Endothelial cell (in vitro differentiated cells): ENCODE measurements around the gene TAB2. TPM values are rescaled to one million over a fixed set of nuclear protein-coding genes. Genes with fewer than 3 reads are reported as not detected.
A peak's percentile ranks its signal among the peaks of the same experiment; 100 is the strongest.
"Not testable (repeated sequence)": the region's sequence is repeated elsewhere in the genome, so short reads cannot be mapped to it uniquely, and the experiment has no call there.

Experiments
- DNase-seq: peaks from one replicate; pipeline ENCODE4 v3.0.0; 2021; ENCODE audit warnings: low spot score
- H3K27ac Mint-ChIP-seq: one replicate; pipeline ENCODE4 v1.8.0; 2021; ENCODE audit warnings: mixed read lengths, inconsistent platforms; ENCODE audit not compliant: unreplicated experiment
- H3K27me3 Mint-ChIP-seq: one replicate; pipeline ENCODE4 v1.8.0; 2021; ENCODE audit warnings: mild to moderate bottlenecking, moderate library complexity, mixed read lengths, inconsistent platforms; ENCODE audit not compliant: unreplicated experiment
- H3K36me3 Mint-ChIP-seq: one replicate; pipeline ENCODE4 v1.8.0; 2021; ENCODE audit warnings: mild to moderate bottlenecking, low read depth, mixed read lengths, inconsistent platforms; ENCODE audit not compliant: unreplicated experiment
- H3K4me1 Mint-ChIP-seq: one replicate; pipeline ENCODE4 v1.8.0; 2021; ENCODE audit warnings: mild to moderate bottlenecking, mixed read lengths, inconsistent platforms; ENCODE audit not compliant: unreplicated experiment
- H3K4me3 Mint-ChIP-seq: one replicate; pipeline ENCODE4 v1.8.0; 2021; ENCODE audit warnings: mild to moderate bottlenecking, mixed read lengths, inconsistent platforms; ENCODE audit not compliant: unreplicated experiment
- H3K9me3 Mint-ChIP-seq: one replicate; pipeline ENCODE4 v1.8.0; 2021; ENCODE audit warnings: mixed read lengths, inconsistent platforms; ENCODE audit not compliant: unreplicated experiment
- CTCF ChIP-seq: fragments of 200-600 bp; sonication (generic); IDR thresholded peaks from one replicate; pipeline ENCODE4 v1.5.0; 2021; ENCODE audit warnings: antibody characterized with exemption; ENCODE audit not compliant: unreplicated experiment
- total RNA-seq: library from RNA; stranded (reverse); fragmentation: NEBNext Ultra II Directional; extraction: Animal tissue kit (Norgen Biotek cat#: 25700); gene quantifications from one replicate; pipeline ENCODE4 v1.2.1, GENCODE V29; 2021; ENCODE audit not compliant: unreplicated experiment

Gene TAB2
- total RNA-seq, 1 donor from 2014 or later = 105 TPM

- no peak for TF ChIP-seq CTCF
- H3K27ac Mint-ChIP-seq = no peak overlapping the region
- peaks cover 13% of the 10 kb centered on the region for H3K36me3 Mint-ChIP-seq
- H3K9me3 Mint-ChIP-seq = no peaks in the 10 kb centered on the region
- H3K4me3 Mint-ChIP-seq = no peak overlapping the region
- no peak for DNase-seq
- peaks cover 6% of the 10 kb centered on the region for H3K4me1 Mint-ChIP-seq
- no peaks in the 10 kb centered on the region for H3K27me3 Mint-ChIP-seq
Observed at GRCh38 chr6:149347067-149347466, 29.6 kb downstream of the TAB2 start.

- H3K4me1 Mint-ChIP-seq = peaks cover 13% of the 10 kb centered on the region
- peak overlapping the region; percentile 36 for H3K27ac Mint-ChIP-seq
- H3K9me3 Mint-ChIP-seq, DNase-seq, H3K4me3 Mint-ChIP-seq, H3K27me3 Mint-ChIP-seq: not testable (repeated sequence)
- peaks cover 13% of the 10 kb centered on the region for H3K36me3 Mint-ChIP-seq
Observed at GRCh38 chr6:149349279-149349678, 31.8 kb downstream of the TAB2 start.

GRCh38 chr6:149354009-149354408 lies 36.5 kb downstream of the TAB2 start:
- TF ChIP-seq CTCF = no peak
- Mint-ChIP-seq H3K4me1 (peaks cover 13% of the 10 kb centered on the region), H3K4me3 (no peak overlapping the region), H3K36me3 (peaks cover 8% of the 10 kb centered on the region), H3K27ac (no peak overlapping the region), H3K27me3 (peaks cover 2% of the 10 kb centered on the region), H3K9me3 (no peaks in the 10 kb centered on the region)
- DNase-seq = no peak

GRCh38 chr6:149356081-149356750 lies 38.7 kb downstream of the TAB2 start:
- Mint-ChIP-seq H3K4me1 (peaks cover 11% of the 10 kb centered on the region), H3K27me3 (peaks cover 2% of the 10 kb centered on the region), H3K27ac (no peak overlapping the region), H3K36me3 (peaks cover 12% of the 10 kb centered on the region), H3K9me3 (no peaks in the 10 kb centered on the region), H3K4me3 (no peak overlapping the region)
- TF ChIP-seq CTCF = no peak
- DNase-seq = no peak

- peaks cover 15% of the 10 kb centered on the region for H3K4me1 Mint-ChIP-seq
- H3K4me3 Mint-ChIP-seq = no peak overlapping the region
- peaks cover 18% of the 10 kb centered on the region for H3K36me3 Mint-ChIP-seq
- no peak for TF ChIP-seq CTCF
- DNase-seq = no peak
- H3K9me3 Mint-ChIP-seq = no peaks in the 10 kb centered on the region
- H3K27ac Mint-ChIP-seq = no peak overlapping the region
- H3K27me3 Mint-ChIP-seq = peaks cover 2% of the 10 kb centered on the region
Observed at GRCh38 chr6:149357726-149358538, 40.4 kb downstream of the TAB2 start.
